Neuron (in vitro differentiated cells): ENCODE results near the gene RAB3GAP1.

Source experiments
- H2AFZ ChIP-seq: one replicate; pipeline ENCODE4 v1.6.1; 2013; ENCODE audit warnings: low read depth, mild to moderate bottlenecking, inconsistent platforms, low read length, moderate library complexity
- H3K27me3 ChIP-seq: one replicate; pipeline ENCODE4 v1.6.1; 2013; ENCODE audit warnings: low read length; ENCODE audit not compliant: insufficient read depth
- H3K36me3 ChIP-seq: one replicate; pipeline ENCODE4 v1.6.1; 2013; ENCODE audit warnings: low read length; ENCODE audit not compliant: insufficient read depth
- H3K4me1 ChIP-seq: one replicate; pipeline ENCODE4 v1.6.1; 2013; ENCODE audit warnings: low read length; ENCODE audit not compliant: insufficient read depth
- H3K4me3 ChIP-seq: 2 replicates; pipeline ENCODE4 v1.5.1; 2013; ENCODE audit warnings: mild to moderate bottlenecking, low read length, moderate library complexity
- H3K9me3 ChIP-seq: one replicate; pipeline ENCODE4 v1.6.1; 2013; ENCODE audit warnings: low read length

Gene RAB3GAP1

DNA sequence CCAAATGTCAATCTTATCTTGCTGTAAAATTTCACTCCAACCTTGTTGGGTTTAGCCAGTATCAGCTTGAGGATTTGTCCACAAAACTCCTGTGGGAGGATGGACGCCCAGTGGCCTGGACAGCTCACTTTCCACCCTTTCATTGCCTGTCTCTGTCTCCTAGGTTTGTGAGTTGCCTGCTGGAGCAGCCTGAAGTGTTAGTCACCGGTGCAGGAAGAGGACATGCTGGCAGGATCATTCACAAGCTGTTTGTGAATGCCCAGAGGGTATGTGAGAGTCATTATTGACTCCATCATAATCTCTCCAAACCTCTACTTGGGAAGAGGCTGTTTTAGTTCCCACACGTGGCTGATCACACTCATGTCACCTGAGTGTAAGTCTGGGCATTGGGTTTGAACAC lies 112.3 kb downstream of the RAB3GAP1 start:
- Histone ChIP-seq H3K27me3 (no peaks in the 10 kb centered on the region), H3K4me1 (no peaks in the 10 kb centered on the region), H3K9me3 (peaks cover 4% of the 10 kb centered on the region), H2AFZ (no peak overlapping the region), H3K36me3 (peaks cover 45% of the 10 kb centered on the region), H3K4me3 (no peak overlapping the region)

DNA sequence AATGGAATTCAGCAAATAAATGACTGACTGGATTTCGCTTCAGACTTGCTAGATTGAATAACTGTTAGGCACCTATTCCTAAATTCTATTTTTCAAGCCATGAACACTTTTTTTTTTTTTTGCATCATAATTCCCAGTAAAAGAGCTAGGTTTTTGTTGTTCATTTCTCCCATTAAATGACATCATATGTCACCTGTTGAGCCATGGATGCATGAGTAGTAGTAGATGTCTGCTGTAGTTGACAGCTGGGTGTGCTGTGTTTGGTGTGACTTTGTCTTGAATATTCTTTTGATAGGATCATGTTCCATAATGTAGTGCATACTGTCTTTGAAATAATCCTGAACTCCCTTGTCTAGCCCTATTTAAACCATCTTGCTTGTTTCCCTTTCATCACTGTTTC lies 115.2 kb downstream of the RAB3GAP1 start:
- Histone ChIP-seq H3K4me3 (no peak overlapping the region), H3K27me3 (no peaks in the 10 kb centered on the region), H3K4me1 (no peaks in the 10 kb centered on the region), H2AFZ (no peak overlapping the region), H3K36me3 (peaks cover 60% of the 10 kb centered on the region), H3K9me3 (peaks cover 4% of the 10 kb centered on the region)

DNA sequence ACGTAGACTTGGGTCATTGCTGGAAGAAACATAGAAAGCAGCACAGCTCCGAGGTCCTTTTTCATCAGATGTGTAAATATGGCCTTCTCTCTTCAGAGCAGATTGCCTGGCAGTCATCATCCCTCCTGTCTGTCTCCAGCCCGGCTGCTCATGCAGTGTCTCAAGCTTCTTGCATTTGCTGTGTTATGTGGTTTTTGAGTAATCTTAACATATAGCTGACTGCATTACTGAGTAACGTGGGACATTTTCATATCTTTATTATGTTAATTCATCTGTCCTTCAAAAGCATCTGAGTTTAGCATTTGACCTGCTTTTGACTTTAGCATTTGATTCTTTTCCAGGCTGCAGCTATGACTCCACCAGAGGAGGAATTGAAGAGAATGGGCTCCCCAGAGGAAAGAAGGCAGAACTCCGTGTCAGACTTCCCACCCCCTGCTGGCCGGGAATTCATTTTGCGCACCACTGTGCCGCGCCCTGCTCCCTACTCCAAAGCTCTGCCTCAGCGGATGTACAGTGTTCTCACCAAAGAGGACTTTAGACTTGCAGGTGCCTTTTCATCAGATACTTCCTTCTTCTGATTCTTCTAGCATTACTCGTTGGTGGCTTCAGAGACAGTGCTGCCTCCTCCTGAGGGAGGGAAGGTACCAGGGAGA lies 116.2 kb downstream of the RAB3GAP1 start:
- Histone ChIP-seq H3K36me3 (peaks cover 60% of the 10 kb centered on the region), H3K9me3 (peaks cover 4% of the 10 kb centered on the region), H3K4me1 (no peaks in the 10 kb centered on the region), H3K27me3 (no peaks in the 10 kb centered on the region), H2AFZ (no peak overlapping the region), H3K4me3 (no peak overlapping the region)

DNA sequence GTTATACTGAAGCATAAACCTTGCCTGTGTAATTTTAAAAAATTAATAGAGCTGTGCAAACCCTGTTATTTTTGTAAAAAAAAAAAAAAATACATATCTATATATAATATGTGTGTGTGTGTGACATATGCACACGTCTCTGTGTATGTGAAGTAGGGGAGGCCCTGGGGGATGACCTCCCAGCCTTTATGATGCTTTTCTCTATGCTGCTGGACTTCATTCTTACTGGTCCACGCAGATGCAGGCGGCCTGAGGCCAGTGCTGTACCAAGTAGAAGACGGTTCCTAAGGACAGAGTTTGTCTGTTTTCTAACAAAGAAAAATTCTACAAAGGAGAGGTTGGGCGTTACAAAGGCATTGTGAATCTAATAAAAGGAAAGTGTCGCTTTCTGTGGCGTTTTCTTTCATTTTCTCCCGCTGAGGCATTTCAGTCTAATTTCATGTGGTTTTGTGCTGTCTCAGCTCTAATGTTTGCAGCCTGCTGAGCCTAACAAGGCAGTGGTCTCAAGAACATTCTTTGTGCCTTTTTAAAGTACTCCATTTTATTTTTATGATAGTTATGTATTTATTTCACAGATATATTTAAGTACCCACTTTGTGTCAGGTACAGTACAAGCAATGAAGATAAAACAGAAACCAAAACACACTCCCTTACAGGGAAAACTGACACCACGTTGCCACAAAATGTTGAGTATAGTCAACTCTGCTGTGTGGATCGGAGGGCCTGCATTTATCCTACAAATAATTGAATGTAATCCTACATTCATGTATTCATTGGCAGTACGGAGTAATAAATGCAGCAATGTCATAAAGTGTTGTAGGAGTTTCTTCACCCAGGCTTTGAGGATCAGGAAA lies 118.0 kb downstream of the RAB3GAP1 start:
- Histone ChIP-seq H3K36me3 (peaks cover 46% of the 10 kb centered on the region), H3K27me3 (no peaks in the 10 kb centered on the region), H3K4me3 (no peak overlapping the region)

DNA sequence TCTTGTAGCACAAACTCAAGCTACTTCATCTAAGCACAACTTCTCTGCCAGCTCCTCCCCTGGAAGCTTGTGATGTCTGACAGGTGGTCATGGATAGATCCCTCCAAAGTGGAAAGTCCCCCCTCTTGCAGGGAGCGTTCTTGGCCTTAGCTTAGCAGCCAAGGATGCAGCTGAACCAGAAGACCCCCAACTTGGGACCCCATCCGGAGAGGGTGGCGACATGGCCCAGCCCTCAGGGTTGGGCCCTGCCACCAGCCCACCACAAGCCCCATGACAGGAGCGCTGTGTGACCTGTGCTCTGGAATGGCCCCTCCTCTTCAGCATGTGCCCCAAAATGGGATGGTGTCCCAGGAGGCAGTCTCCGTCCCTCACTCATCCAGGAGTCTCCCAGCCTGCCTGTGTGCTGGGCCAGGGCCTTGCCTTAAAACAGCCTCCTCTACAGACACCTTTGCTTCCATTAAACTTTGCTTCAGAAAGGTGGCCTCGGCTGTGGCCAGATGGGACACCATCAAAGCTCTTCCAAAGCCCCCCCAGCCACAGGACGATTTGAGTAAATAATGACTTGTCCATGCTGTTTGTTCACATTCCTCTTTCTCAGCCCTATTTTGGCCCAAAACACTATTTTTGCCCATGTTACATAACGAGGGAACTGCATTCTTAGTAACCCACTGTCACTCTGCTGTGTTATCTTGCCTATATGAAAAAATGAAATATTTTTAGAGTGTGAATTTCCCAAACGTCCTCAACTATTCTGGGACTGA lies 122.1 kb downstream of the RAB3GAP1 start:
- Histone ChIP-seq H3K4me3 (no peak overlapping the region), H2AFZ (no peak overlapping the region), H3K9me3 (peaks cover 6% of the 10 kb centered on the region), H3K36me3 (peaks cover 17% of the 10 kb centered on the region), H3K27me3 (no peaks in the 10 kb centered on the region), H3K4me1 (no peaks in the 10 kb centered on the region)

More for the DNA sequence above, 118.0 kb downstream of the RAB3GAP1 start:
- H2AFZ ChIP-seq: no peak overlapping the region
- H3K4me1 ChIP-seq: no peaks in the 10 kb centered on the region
- peaks cover 4% of the 10 kb centered on the region for H3K9me3 ChIP-seq

DNA sequence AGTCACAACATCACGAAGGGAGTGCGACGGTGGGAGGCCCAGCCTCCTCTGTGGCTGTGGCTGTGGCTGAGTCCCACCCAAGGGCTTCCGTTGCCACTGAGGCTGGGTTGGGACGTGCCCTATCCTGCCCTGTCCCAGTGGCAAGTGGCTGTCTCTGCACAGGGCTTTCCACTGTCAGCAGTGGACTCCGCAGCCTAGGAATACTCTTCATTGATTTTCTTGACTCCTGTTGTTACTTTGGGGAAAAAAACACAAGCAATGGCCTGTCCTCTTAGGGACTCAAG lies 122.7 kb downstream of the RAB3GAP1 start:
- H3K4me3 ChIP-seq: no peak overlapping the region
- no peak overlapping the region for H2AFZ ChIP-seq
- H3K4me1 ChIP-seq: no peaks in the 10 kb centered on the region
- H3K36me3 ChIP-seq: peaks cover 12% of the 10 kb centered on the region
- H3K27me3 ChIP-seq: no peaks in the 10 kb centered on the region
- H3K9me3 ChIP-seq: peaks cover 6% of the 10 kb centered on the region

DNA sequence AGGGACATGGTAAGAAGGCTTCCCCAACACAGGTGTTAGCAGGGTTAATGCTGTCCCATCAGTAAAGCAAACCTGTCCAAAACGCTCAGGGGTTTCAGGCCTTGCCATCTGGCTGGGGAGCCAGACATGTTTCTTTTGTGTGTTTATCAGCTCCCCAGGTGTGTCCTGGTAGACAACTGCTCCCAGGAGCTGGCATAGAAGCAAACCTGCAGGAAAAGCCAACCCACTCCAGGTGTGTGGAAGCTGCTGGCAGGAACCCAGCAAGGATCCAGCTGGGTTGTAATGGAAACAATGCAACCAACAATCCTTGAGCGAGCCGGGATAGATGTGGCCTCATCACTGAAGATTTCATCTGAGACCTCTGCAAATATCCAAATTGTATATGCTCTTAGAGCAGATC lies 123.1 kb downstream of the RAB3GAP1 start:
- Histone ChIP-seq H3K9me3 (peaks cover 6% of the 10 kb centered on the region), H3K27me3 (no peaks in the 10 kb centered on the region), H3K36me3 (peaks cover 9% of the 10 kb centered on the region), H3K4me1 (no peaks in the 10 kb centered on the region), H2AFZ (no peak overlapping the region), H3K4me3 (no peak overlapping the region)

DNA sequence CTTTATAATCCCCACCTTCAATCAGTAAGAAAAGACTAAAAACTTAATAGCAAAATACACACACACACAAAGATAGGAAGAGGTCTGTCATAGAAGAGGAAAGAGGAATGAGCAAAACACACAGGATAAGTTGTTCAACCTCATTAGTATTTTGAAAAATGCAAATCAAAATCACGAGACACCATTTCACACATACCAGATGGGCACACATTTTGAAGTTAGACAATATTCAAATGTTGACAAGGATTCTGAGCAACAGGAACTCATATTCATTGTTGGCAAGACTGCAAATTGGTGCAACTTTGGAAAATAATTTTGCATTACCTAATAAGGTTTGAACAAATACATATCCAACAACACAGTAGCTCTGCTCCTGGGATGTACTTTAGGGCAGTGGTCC lies 127.6 kb downstream of the RAB3GAP1 start:
- H3K4me1 ChIP-seq: peaks cover 9% of the 10 kb centered on the region
- no peaks in the 10 kb centered on the region for H3K27me3 ChIP-seq
- H2AFZ ChIP-seq: no peak overlapping the region
- peaks cover 6% of the 10 kb centered on the region for H3K9me3 ChIP-seq
- no peaks in the 10 kb centered on the region for H3K36me3 ChIP-seq
- H3K4me3 ChIP-seq: no peak overlapping the region

DNA sequence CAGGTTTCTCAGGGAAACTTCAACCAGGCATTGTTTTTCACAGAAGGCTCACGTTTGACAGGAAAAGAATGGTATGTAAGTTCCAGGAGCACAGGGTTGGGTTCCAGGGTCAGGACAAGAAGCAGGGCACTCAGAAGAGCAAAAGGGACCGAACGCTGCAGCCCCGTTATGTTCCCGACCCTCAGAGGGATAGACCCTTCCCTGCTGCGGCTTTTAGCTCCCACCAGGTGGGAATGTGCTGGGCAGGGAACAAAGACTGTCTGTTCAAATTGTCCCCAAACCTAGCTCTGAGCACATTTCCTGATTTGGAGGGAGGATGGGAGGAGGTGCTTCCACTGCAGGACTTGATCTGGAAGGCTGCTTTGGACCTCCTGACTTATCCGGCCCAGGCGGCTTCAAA lies 130.1 kb downstream of the RAB3GAP1 start:
- H3K27me3 ChIP-seq: no peaks in the 10 kb centered on the region
- no peak overlapping the region for H2AFZ ChIP-seq
- no peaks in the 10 kb centered on the region for H3K36me3 ChIP-seq
- no peak overlapping the region for H3K4me3 ChIP-seq
- H3K4me1 ChIP-seq: peaks cover 9% of the 10 kb centered on the region
- H3K9me3 ChIP-seq: peaks cover 2% of the 10 kb centered on the region

DNA sequence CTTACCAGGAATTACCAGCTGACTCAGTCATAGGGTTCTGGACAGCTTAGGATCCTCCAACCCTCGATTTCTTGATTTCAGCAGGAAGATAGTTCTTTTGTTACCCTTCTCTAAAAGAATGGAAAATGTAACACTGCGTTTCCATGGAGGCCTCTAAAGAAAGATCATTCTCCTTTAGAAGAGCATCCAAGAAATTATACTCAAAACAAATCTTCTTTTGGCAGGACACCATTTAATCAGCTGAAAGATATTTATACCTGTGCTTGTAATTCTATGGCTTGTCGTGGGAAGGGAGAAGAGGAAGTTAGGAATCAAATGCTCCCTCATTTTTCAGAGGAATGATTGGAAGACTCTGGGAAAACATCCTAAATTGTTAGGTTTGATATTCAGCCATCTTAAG lies 130.5 kb downstream of the RAB3GAP1 start:
- Histone ChIP-seq H3K4me3 (no peak overlapping the region), H3K4me1 (peaks cover 9% of the 10 kb centered on the region), H3K9me3 (peaks cover 2% of the 10 kb centered on the region), H2AFZ (no peak overlapping the region), H3K27me3 (no peaks in the 10 kb centered on the region), H3K36me3 (no peaks in the 10 kb centered on the region)

DNA sequence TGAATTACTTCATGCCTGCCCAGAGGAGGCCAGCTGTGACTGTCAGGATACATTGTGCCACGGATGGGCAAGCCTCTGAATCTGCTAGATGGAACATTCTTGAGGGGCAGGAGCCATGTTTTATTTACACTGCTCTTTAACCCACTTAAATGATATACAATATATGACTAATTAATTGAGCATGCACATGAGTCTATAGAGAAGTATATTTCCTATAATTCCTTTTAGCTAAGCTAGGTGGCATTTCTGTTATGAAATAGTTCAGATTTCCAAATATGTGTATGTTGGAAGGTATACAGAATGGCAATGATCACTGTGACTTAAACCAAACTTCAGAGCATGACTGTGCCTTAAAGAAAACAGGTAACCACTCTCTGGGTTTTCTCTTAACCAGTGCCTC lies 131.7 kb downstream of the RAB3GAP1 start:
- no peaks in the 10 kb centered on the region for H3K36me3 ChIP-seq
- peaks cover 9% of the 10 kb centered on the region for H3K4me1 ChIP-seq
- no peak overlapping the region for H2AFZ ChIP-seq
- H3K4me3 ChIP-seq: no peak overlapping the region
- no peaks in the 10 kb centered on the region for H3K9me3 ChIP-seq
- H3K27me3 ChIP-seq: no peaks in the 10 kb centered on the region

DNA sequence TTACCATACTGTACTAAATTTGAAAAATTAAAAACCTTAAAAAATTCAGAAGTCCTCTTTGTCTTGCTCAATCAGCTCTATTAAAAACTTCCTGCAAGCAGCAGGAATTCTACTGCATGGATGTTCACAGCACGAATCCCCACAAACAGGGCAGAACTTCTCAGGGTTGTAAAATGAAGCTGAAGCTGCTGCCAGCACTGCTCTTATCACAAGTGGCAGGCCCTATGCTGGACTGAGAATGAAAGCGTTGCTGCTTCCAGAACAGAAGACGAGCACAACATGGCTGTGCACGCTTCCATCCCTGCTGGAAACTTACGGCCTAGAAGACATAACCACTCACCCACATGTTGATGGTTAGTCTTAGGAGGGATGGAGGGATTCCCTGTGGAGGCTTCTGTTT lies 134.0 kb downstream of the RAB3GAP1 start:
- Histone ChIP-seq H3K27me3 (no peaks in the 10 kb centered on the region), H3K4me3 (no peak overlapping the region), H3K36me3 (no peaks in the 10 kb centered on the region), H2AFZ (no peak overlapping the region), H3K9me3 (peaks cover 2% of the 10 kb centered on the region), H3K4me1 (peaks cover 9% of the 10 kb centered on the region)

DNA sequence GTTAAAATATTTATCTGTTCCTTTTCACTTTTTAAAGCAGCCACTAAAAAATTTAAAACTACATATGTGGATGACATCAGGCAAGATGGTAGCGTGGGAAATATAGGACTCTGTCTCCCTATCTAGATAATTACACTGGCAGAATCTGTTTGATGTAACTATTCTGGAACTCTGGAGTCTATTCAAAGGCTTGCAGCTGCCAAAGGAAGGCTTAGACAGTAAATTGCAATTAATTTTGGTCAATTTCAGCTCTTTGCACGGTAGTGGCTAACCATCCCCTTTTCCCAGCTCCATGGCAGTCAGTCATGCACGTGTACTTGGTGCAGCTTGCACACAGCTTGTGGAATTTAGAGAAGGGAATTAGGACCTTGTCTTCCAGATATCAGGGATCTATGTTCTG lies 135.2 kb downstream of the RAB3GAP1 start:
- Histone ChIP-seq H3K36me3 (no peaks in the 10 kb centered on the region), H3K4me3 (no peak overlapping the region), H2AFZ (no peak overlapping the region), H3K27me3 (no peaks in the 10 kb centered on the region), H3K4me1 (peaks cover 1% of the 10 kb centered on the region), H3K9me3 (peaks cover 6% of the 10 kb centered on the region)
